K562 (cell line): ENCODE data around the gene FAM32A. TPM values are rescaled to one million over a fixed set of nuclear protein-coding genes. Genes with fewer than 3 reads are reported as not detected.

Experiments used
- CHD7 ChIP-seq: fragments of 200-600 bp; sonication (generic); IDR thresholded peaks from one replicate; pipeline ENCODE4 v1.6.1; 2012; ENCODE audit warnings: mild to moderate bottlenecking, low read depth, low read length, inconsistent platforms
- ZFP1 ChIP-seq: fragments of 450-650 bp; formaldehyde crosslinking; IDR thresholded peaks from 2 replicates; pipeline ENCODE4 v1.4.0; 2020; ENCODE audit warnings: mild to moderate bottlenecking, mixed read lengths
- polyA plus RNA-seq, 8 experiments: library from polyadenylated mRNA; depleted of rRNA in 4 of 8; stranded (reverse) in 5 of 8; unstranded in 3 of 8; fragments of >200 nt; fragmentation: Nextera tagmentation in 2 of 8; fragmentation: Illumina TruSeq in 1 of 8; extraction: Ambion mirVana in 2 of 8; extraction: Trizol in 1 of 8; gene quantifications; 2 replicates each; pipeline versions ENCODE4 v1.2.1 to v1.2.3, GENCODE V29; 2011 to 2014; ENCODE audit warnings: inconsistent platforms in 1 of 8, missing spikeins in 1 of 8
- total RNA-seq, 7 experiments: library from RNA; depleted of rRNA in 6 of 7; stranded (reverse); fragments of >200 nt in 6 of 7; fragmentation: Illumina TruSeq in 2 of 7; extraction: Trizol in 2 of 7; gene quantifications; 2 replicates each; pipeline versions ENCODE4 v1.2.1 to v1.2.3, GENCODE V29; 2011 to 2021; ENCODE audit warnings: low replicate concordance in 1 of 7

FAM32A gene
- total and polyA plus RNA-seq, 9 of the 15 experiments (the other 6 are each of a cell fraction or from before 2014, with no cell fraction given), result 30.7 to 96.7 (median 73.7) TPM

- TF ChIP-seq CHD7, result no peak
- TF ChIP-seq ZFP1 (CRISPR knock-in tag), result no peak
- TF ChIP-seq, all 486 proteins: peak for 0
Measured at GRCh38 chr19:16224293-16225045, 39.3 kb downstream of the FAM32A start (continued).
